ENCODE measurements around the gene ADCY10. TPM values are rescaled to one million over a fixed set of nuclear protein-coding genes. Genes with fewer than 3 reads are reported as not detected.
A peak's percentile ranks its signal among the peaks of the same experiment; 100 is the strongest.

The ADCY10 gene
- total and polyA plus RNA-seq, 9 of the 15 experiments (the other 6 are each of a cell fraction or from before 2014, with no cell fraction given): 0.08 to 0.86 (median 0.22) TPM

- TF ChIP-seq RBM39 (optimal IDR thresholded peaks at IDR 0.05; ENCODE audit: low read depth, low read length) (no peak), ARID3A (IDR thresholded peaks at IDR 0.05; ENCODE audit: borderline replicate concordance, low read depth, low read length) (no peak), UBTF (IDR thresholded peaks at IDR 0.05; ENCODE audit: borderline replicate concordance in 1 of 2, low read depth in 2 of 2, low read length in 2 of 2) (peak in 1 of 2 experiments; percentile 70; a peak in 1 of 4 replicates), CREB3L1 (IDR thresholded peaks at IDR 0.05; ENCODE audit: borderline replicate concordance, low read depth) (0 out of 2 replicates have a peak, but pooled peaks have one; percentile 48), GMEB1 (CRISPR knock-in tag; IDR thresholded peaks at IDR 0.05) (peak; percentile 49), ESRRB (CRISPR knock-in tag; IDR thresholded peaks at IDR 0.05; ENCODE audit: borderline replicate concordance) (no peak), POLR2G (IDR thresholded peaks at IDR 0.05; ENCODE audit: low read depth, low read length) (peak; percentile 90), CEBPB (tag; IDR thresholded peaks at IDR 0.05) (no peak), NFYB (IDR thresholded peaks at IDR 0.05; ENCODE audit: extremely low read depth, insufficient read length) (no peak), KAT8 (IDR thresholded peaks at IDR 0.05; ENCODE audit: low read depth) (no peak), HDAC3 (IDR thresholded peaks at IDR 0.05; ENCODE audit: borderline replicate concordance, partially characterized antibody) (no peak), C11orf30 (IDR thresholded peaks at IDR 0.05; ENCODE audit: low read depth) (peak; percentile 97), SP1 (CRISPR knock-in tag; IDR thresholded peaks at IDR 0.05) (peak; percentile 84; the same call in 1 of the 2 replicates), AFF4 (CRISPR knock-in tag; IDR thresholded peaks at IDR 0.05) (no peak; the same call in none of the 2 replicates)
Measured at GRCh38 chr1:167819849-167820683, 93.9 kb downstream of the ADCY10 start (continued).
